RWPE2 (cell line): ENCODE data around the gene COL9A2.

Experiments used
- ATAC-seq: fragments of 200-7000 bp; cut with Tn5 transposase; 3 replicates; pipeline ENCODE4 v1.9.1; 2021; ENCODE audit warnings: low read depth
- DNase-seq: peaks from one replicate; pipeline ENCODE4 v3.0.0-alpha.2; 2020; ENCODE audit warnings: low spot score
- H3K27ac ChIP-seq: fragments of 450-650 bp; 2 replicates; pipeline ENCODE4 v1.5.1; 2017; ENCODE audit warnings: mild to moderate bottlenecking; ENCODE audit not compliant: poor library complexity, severe bottlenecking
- H3K27me3 ChIP-seq: fragments of 250-450 bp; sonication (Bioruptor Pico); 2 replicates; pipeline ENCODE4 v1.5.1; 2021; ENCODE audit warnings: mild to moderate bottlenecking, moderate library complexity; ENCODE audit not compliant: insufficient read depth, poor library complexity, severe bottlenecking
- H3K36me3 ChIP-seq: fragments of 250-450 bp; sonication (Bioruptor Pico); 2 replicates; pipeline ENCODE4 v1.5.1; 2020; ENCODE audit warnings: low read depth, mild to moderate bottlenecking, moderate library complexity
- H3K4me1 ChIP-seq: fragments of 250-450 bp; sonication (Bioruptor Pico); 2 replicates; pipeline ENCODE4 v1.5.1; 2021; ENCODE audit warnings: mild to moderate bottlenecking, moderate library complexity; ENCODE audit not compliant: insufficient read depth, poor library complexity, severe bottlenecking
- H3K4me3 ChIP-seq: fragments of 250-450 bp; sonication (Bioruptor Pico); 2 replicates; pipeline ENCODE4 v1.5.1; 2021; ENCODE audit warnings: mild to moderate bottlenecking, moderate library complexity; ENCODE audit not compliant: severe bottlenecking
- H3K9me3 ChIP-seq: fragments of 250-450 bp; sonication (Bioruptor Pico); 2 replicates; pipeline ENCODE4 v1.5.1; 2021; ENCODE audit warnings: mild to moderate bottlenecking, moderate library complexity; ENCODE audit not compliant: severe bottlenecking
- TF ChIP-seq, protein P1 (sequence below): fragments of 450-650 bp; IDR thresholded peaks from one replicate; pipeline ENCODE4 v1.5.1; 2017; ENCODE audit warnings: mild to moderate bottlenecking, moderate library complexity; ENCODE audit not compliant: poor library complexity, severe bottlenecking

The COL9A2 gene

DNA sequence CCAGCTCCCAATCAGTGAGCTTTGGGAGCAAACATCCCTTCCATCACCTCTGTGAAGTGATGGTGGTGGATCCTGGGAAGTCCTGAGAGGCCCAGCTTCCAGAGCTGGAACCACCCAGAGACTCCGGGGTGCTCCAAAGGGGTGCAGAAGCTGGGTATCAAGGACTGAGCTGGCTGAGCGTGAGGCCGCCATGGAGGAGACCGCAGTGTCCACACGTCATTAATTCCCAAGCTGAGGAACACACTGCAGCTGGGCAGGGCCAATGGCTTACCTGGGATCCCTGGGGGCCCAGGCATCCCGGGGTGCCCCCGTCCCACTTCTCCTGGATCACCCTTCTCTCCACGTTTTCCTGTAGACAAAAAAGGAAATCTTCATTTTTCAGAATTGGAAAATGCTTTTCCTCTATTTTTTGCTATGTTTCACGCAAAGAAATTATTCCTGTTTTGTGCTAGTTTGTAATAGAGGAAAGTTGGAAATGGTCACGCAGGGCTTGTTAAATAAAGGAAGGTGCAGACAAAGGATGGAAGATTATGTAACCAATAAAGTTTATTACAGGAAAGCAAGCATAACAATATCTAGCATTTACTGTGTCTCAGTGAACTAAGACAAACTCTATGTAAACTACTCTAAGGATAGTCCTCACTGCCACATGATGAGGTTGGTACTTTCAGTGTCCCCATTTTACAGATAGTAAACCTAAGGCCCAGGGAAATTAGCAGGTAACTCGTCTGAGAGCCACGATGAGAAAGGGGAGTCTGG lies 15.4 kb downstream of the COL9A2 start:
- H3K4me3 ChIP-seq, result no peak overlapping the region
- TF ChIP-seq, protein P1, sequence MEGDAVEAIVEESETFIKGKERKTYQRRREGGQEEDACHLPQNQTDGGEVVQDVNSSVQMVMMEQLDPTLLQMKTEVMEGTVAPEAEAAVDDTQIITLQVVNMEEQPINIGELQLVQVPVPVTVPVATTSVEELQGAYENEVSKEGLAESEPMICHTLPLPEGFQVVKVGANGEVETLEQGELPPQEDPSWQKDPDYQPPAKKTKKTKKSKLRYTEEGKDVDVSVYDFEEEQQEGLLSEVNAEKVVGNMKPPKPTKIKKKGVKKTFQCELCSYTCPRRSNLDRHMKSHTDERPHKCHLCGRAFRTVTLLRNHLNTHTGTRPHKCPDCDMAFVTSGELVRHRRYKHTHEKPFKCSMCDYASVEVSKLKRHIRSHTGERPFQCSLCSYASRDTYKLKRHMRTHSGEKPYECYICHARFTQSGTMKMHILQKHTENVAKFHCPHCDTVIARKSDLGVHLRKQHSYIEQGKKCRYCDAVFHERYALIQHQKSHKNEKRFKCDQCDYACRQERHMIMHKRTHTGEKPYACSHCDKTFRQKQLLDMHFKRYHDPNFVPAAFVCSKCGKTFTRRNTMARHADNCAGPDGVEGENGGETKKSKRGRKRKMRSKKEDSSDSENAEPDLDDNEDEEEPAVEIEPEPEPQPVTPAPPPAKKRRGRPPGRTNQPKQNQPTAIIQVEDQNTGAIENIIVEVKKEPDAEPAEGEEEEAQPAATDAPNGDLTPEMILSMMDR, result no peak
- H3K9me3 ChIP-seq, result no peaks in the 10 kb centered on the region
- DNase-seq (no peak), ATAC-seq (no peak)
- no peaks in the 10 kb centered on the region for H3K4me1 ChIP-seq
- no peaks in the 10 kb centered on the region for H3K36me3 ChIP-seq
- H3K27me3 ChIP-seq, result no peaks in the 10 kb centered on the region
- no peak overlapping the region for H3K27ac ChIP-seq

DNA sequence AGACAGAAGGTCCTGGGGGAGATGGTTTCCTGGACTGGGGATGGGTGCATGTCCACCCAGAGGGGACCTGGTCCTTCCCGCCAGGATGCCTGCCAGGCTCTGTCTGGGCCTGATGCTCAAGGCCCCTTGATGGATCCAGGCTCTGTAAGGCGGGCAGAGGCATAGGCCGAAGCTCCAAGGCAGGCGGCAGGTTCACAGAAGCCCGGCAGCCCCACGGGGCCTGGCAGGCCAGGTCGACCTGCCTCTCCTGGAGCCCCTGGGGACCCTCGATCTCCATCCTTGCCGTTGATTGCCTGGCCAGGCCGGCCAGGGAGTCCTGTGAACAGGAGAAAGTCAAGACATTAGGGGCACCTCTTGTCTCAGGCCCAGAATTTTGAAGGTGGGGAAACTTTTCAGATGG lies 16.0 kb downstream of the COL9A2 start:
- no peaks in the 10 kb centered on the region for H3K9me3 ChIP-seq
- DNase-seq (no peak), ATAC-seq (no peak)
- TF ChIP-seq, protein P1, result no peak
- no peaks in the 10 kb centered on the region for H3K4me1 ChIP-seq
- H3K4me3 ChIP-seq, result no peak overlapping the region
- H3K27me3 ChIP-seq, result no peaks in the 10 kb centered on the region
- no peaks in the 10 kb centered on the region for H3K36me3 ChIP-seq
- H3K27ac ChIP-seq, result no peak overlapping the region

DNA sequence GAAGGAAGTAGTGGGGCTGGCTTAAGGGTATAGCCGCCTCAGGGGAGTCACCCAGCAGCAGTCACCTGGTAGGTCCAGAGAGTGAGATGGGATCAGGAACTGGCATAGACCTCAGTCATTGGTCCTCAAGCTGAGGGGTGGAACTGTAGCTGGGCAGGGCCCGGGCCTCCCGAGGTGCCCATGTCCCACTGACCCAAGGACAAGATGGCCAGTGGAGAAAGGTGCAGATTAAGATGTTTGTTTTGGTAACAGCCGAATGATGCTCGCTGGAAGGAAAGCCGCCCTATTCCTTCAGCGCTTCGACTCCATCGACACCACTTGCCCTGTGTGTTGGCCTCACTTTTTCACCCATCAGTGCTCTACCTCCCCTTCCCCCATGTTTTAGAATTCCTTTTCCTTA lies 16.4 kb downstream of the COL9A2 start:
- ATAC-seq, result no peak
- TF ChIP-seq, protein P1, result no peak
- H3K27ac ChIP-seq, result no peak overlapping the region

DNA sequence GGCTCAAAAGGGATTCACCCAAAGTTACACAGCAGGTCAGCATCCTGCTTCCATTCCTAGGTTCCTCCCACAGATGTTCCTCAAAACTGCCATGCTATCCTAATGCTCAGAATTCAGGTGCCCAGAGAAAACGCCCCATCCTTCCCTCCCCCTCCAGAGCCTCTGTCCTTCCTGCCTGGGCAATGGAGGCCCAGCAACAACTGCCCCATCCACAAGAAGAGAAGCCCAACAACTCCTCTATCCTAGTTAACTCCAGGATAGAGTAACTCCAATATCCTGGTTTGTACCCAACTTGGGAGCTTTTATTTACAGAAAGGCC lies 16.9 kb downstream of the COL9A2 start:
- H3K4me3 ChIP-seq, result no peak overlapping the region
- ATAC-seq, result no peak
- H3K27me3 ChIP-seq, result no peaks in the 10 kb centered on the region
- no peak overlapping the region for H3K27ac ChIP-seq
- TF ChIP-seq, protein P1, result no peak
- no peaks in the 10 kb centered on the region for H3K9me3 ChIP-seq
- no peaks in the 10 kb centered on the region for H3K36me3 ChIP-seq
- no peaks in the 10 kb centered on the region for H3K4me1 ChIP-seq
- no peak for DNase-seq

More for the DNA sequence above, 16.4 kb downstream of the COL9A2 start:
- no peaks in the 10 kb centered on the region for H3K27me3 ChIP-seq
- H3K36me3 ChIP-seq, result no peaks in the 10 kb centered on the region
- H3K4me1 ChIP-seq, result no peaks in the 10 kb centered on the region
- no peak overlapping the region for H3K4me3 ChIP-seq
- no peaks in the 10 kb centered on the region for H3K9me3 ChIP-seq
- DNase-seq, result no peak
